ENCODE data around the gene SGSM2.
"Not testable (repeated sequence)": the region's sequence is repeated elsewhere in the genome, so short reads cannot be mapped to it uniquely, and the experiment has no call there.

Gene SGSM2, protein sequence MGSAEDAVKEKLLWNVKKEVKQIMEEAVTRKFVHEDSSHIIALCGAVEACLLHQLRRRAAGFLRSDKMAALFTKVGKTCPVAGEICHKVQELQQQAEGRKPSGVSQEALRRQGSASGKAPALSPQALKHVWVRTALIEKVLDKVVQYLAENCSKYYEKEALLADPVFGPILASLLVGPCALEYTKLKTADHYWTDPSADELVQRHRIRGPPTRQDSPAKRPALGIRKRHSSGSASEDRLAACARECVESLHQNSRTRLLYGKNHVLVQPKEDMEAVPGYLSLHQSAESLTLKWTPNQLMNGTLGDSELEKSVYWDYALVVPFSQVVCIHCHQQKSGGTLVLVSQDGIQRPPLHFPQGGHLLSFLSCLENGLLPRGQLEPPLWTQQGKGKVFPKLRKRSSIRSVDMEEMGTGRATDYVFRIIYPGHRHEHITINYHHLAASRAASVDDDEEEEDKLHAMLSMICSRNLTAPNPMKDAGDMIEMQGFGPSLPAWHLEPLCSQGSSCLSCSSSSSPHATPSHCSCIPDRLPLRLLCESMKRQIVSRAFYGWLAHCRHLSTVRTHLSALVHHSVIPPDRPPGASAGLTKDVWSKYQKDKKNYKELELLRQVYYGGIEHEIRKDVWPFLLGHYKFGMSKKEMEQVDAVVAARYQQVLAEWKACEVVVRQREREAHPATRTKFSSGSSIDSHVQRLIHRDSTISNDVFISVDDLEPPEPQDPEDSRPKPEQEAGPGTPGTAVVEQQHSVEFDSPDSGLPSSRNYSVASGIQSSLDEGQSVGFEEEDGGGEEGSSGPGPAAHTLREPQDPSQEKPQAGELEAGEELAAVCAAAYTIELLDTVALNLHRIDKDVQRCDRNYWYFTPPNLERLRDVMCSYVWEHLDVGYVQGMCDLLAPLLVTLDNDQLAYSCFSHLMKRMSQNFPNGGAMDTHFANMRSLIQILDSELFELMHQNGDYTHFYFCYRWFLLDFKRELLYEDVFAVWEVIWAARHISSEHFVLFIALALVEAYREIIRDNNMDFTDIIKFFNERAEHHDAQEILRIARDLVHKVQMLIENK

DNA sequence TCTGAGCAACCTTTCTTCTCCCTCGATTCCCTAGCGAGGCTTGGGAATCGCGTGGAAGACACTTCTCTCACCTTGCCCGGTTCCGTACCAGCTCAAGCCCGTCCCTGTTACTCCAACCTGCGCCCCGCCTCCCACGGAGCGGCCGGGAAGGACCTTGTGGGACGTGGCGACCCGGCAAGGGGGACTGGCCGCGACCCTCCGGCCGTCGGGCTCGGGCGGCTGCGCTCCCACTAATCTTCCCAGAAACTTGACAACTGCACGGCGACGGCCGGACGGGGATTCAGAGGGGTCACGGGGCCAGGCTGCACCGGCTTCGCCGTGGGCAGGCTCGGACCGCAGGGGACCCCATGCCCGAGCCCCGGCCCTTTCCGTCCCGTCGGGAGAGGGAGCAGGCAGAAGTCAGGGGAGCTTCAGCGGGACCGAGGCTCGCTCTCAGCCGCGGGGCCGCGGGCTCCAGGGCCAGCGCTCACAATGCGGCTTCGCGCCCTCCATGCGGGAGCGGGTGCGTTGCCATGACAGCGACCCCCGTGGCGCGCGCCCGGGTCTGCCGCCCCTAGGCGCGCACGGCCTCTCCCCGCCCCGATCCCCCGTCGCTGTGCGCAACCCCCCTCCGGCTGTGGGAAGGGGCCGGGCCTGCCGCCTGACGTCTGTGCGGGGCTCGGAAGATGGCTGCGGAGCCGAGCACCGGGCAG is at the start of gene SGSM2:
TSS of gene SGSM2 (plus strand) at position 650 of the 692 bp plus-strand sequence. CDS start 188 bp downstream, outside the sequence.
- DNase-seq = peak in 1 of 2 experiments; percentile 65

- no peak for DNase-seq
These were observed 47.3 kb upstream of the SGSM2 start for GRCh38 chr17:2289878-2290478.

- DNase-seq = no peak
These were observed 45.2 kb upstream of the SGSM2 start for GRCh38 chr17:2292100-2292499.

DNA sequence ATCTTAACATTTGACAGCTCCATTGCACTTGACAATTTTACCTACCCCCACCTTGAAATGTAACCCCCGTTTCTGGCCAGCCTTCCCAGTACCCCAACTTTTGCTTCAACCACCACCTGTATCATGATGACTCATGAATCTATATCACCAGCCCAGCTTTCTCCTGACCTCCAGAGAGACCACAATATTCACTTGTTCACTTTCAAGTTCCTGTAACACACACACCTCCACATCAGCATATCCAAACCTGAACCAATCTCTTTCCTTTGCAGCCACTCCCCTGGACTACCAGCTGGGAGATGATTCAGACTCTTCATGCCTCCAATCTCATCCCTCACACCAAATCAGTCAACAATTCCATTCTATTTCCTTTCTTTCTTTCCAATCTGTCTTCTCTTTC is 41.7 kb upstream of the SGSM2 start:
- no peak for DNase-seq

DNA sequence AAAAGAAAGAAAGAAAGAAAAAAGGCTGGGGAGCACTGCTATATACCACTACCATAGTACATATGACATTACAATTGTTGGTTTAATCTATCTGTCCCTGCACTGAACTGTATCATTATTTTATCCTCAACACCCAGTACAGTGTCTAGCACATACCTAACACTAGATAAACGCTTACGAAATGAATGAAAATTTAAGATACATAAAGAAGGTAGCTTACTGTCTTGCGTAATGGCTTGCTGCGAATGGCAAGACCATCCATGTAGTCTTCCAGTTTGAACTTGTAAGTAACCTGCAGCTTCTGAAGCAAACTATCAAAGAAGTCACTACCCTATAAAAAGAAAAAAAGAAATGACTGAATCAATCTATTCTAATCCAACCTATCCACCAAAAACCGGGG is 40.3 kb upstream of the SGSM2 start:
- no peak for DNase-seq

- no peak for DNase-seq
These were observed 38.2 kb upstream of the SGSM2 start for GRCh38 chr17:2299136-2299535.

DNA sequence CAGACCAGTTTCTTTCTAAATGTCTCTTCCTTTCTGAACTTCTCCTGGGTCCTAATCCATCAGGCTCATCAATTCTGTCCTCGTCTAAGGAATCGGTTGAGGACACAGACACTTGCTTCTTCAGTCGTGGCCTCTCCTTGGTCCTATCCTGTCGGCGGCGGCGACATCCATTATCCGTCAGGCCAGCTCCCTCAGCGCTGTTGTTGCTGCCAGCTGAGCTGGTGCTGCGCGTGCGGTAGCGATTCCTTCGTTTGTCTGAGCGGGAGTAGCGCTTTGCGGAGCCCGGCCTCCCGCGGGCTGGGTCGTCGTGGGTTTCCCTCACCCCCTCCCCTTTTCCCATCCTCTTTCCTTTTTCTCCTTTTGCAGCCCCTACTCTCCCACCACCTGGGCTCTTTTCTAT is 37.5 kb upstream of the SGSM2 start:
- no peak for DNase-seq

DNA sequence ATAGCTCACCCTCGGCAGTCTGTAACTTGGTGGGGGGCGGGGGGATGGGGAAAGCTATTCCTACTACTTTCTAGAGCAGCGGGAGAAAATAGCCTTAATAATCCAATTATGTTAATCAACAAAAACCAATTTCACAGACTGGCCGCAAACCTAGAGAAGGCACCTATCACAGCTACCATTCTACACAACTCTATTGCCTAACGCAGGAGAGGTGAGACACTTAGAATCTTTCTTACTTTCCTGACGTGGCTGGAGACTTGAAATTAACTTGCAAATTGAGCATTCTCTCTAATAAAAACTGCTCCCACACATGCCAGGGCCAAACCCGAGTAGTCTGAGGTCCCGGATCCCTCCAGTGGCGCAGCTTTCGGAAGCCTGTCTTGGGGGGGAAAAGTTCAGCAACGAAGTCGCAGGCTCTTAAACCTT is 34.5 kb upstream of the SGSM2 start:
- DNase-seq = peak in 1 of 2 experiments; percentile 29

GRCh38 chr17:2303204-2304188 is 33.8 kb upstream of the SGSM2 start, which contains the start of the genes SMG6 and SRR:
Gene SMG6 (minus strand): TSS chr17:2303785. CDS start chr17:2303720, 65 bp downstream.
Gene SRR (plus strand): TSS chr17:2303950. CDS start chr17:2315561, 11,611 bp downstream.
- peak; percentile 61 to 78 for DNase-seq

DNA sequence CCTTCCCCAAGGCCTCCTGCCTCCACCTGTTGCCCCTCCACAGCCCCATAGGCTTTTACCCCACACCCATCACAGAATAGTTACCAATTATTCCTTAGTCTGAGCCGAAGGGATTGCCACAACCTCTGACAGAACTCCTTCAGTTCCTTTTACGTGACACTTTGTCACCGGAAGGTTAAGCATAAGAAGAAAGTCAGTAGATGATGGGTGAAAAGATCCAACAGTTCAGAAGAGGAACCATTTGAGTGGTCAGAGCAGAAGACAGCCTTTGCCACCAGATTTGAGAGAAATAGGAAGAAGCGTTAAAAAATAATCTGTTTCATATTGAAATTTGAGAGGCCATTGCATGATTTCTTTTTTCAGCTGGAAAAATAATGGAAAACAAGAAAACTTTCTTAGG is 32.4 kb upstream of the SGSM2 start:
- no peak for DNase-seq

DNA sequence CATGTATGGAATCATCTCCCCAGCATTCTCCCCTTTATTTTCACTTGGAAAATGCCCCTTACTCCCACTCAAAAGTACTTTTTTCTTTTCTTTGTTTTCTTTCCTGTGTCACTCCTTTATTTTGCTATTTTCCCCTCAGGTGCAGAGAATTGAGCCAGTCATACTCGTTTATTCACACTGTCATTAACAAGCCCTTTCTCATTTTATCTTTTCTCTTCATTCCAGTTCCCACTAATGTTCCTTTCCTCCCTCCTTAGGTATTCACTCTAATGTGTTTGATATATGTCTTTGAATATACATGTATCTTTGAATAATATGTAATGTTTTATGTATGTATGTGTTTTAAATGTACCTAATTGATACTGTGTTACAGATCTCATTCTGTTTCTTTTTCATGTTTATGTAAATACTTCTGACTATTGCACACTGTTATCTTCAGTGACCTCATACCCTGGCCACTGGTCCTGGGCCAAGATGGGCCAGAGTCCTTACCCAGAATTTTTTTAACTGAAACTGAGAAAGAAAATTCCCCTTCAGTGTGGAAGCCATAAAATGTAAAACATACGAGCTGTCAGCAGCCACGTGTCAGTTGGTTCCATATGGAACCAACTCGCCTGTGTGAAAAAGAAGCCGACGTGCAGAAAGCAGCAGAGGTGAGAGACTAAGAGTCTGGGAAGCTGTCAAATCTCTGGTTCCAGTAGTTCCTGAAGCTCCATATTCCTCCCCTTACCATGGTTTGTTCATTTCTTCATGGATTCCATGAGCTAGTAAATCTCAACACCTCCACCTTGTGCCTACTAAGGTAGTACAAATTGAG is 27.8 kb upstream of the SGSM2 start:
- no peak for DNase-seq

DNA sequence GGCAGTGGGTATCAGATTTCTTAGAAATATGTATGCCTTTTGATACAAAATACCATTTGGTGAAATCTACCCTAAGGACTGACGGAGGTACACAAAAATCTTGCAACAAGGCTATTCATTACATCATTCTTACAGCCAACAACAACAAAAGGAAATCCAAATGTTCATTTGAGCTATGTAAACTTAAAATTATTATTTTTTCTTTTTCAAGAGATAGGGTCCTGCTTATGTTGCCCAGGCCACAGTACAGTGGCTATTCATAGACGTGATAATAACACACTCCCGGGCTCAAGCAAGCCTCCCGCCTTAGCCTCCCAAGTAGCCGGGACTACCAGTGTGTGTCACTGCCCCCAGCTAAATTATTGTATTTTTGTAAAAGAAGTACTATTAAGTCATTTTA is 24.6 kb upstream of the SGSM2 start:
- DNase-seq = no peak

DNA sequence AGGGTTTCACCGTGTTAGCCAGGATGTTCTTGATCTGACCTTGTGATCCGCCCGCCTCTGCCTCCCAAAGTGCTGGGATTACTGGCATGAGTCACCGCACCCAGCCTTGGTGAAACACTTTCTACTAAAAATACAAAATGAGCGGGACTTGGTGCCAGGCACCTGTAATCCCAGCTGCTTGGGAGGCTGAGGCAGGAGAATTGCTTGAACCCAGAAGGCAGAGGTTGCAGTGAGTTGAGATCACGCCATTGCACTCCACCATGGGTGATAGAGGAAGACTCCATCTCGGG is 20.4 kb upstream of the SGSM2 start:
- DNase-seq = not testable (repeated sequence)

- no peak for DNase-seq
These were observed 19.5 kb upstream of the SGSM2 start for GRCh38 chr17:2317796-2318195.

DNA sequence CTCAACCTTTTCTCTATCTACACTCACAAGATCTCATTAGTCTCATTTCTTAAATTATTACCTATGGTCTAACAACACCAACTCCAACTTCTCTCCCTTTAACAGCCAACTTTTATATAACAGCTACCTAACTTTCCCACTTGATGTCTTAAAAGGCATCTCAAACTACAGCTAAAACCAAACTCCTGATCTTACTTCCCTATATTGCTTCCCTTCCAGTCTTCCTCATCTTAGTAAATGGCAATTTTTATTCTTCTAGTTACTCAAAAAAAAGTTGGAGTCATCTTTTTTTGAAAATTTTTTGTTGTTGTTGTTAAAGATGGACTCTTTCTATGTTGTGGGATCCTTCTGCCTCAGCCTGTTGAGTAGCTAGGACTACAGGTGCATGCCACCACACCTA is 18.2 kb upstream of the SGSM2 start:
- DNase-seq = no peak

DNA sequence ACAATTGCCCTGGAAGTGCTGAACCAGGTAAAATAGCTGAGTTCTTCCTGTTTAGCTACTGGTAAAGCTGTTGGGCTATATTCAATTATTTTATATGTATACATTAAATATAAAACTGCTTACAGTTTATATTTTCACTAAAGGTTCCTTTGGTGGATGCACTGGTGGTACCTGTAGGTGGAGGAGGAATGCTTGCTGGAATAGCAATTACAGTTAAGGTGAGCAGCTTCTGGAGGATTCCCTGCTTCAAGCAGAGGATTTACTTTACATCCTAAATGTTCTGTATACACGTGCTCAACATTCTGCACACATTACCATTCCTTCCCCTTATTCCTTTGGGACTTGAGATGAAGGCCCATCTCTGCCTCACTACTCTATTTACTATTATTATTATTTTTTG is 15.9 kb upstream of the SGSM2 start:
- DNase-seq = no peak

GRCh38 chr17:2323629-2324314 is 13.5 kb upstream of the SGSM2 start:
- DNase-seq = no peak

DNA sequence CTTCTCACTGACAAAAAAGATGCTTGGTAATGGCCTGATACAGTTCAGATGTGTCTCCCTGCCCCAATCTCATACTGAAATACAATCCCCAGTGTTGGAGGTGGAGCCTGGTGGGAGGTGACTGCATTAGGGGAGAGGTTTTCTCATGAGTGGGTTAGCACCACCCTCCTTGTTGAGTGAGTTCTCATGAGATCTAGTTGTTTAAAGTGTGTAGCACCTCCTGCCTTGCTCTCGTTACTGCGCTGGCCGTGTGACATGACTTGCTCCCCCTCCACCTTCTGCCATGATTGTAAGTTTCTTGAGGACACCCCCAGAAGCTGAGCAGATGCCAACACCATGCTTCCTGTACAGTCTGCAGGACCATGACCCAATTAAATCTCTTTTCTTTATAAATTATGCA is 6.0 kb upstream of the SGSM2 start:
- DNase-seq = no peak

DNA sequence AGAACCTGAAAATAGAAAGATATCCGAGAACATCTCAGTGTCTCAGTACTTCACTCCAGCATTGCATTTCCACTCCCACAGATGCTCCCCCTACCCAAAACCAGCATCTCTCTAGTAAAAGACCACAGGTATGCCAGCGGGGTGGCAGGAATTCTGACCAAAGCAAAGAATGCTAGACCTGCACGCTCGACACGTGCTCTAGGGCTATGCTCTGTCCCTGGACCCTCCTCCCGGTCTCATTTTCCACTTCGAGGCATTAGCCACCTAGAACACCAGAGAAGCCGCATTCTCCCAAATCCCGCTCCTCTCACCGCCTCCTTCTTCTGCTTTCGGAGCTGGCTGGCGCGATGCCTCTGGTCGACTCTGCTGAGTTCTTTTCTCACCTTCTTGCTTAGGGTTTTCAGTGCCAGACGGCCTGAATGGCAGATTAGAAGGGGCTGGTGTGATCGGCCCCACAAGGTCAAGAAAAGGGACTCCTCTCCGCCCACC is 1.5 kb upstream of the SGSM2 start:
- DNase-seq = no peak
